Kidney epithelial cell (primary cell): Measurements from ENCODE around the gene CRLF3. TPM values are rescaled to one million over a fixed set of nuclear protein-coding genes. Genes with fewer than 3 reads are reported as not detected.
"Not testable (repeated sequence)": the region's sequence is repeated elsewhere in the genome, so short reads cannot be mapped to it uniquely, and the experiment has no call there.

Source experiments
- DNase-seq: peaks from one replicate; pipeline ENCODE4 v3.0.0-alpha.2; 2010; ENCODE audit warnings: low read depth
- H3K27me3 ChIP-seq: 2 replicates; pipeline ENCODE4 v1.6.0; 2011; ENCODE audit warnings: low read length; ENCODE audit not compliant: control insufficient read depth, insufficient read depth
- H3K36me3 ChIP-seq: 2 replicates; pipeline ENCODE4 v1.5.1; 2011; ENCODE audit warnings: low read length; ENCODE audit not compliant: control insufficient read depth, insufficient read depth
- H3K4me3 ChIP-seq: 2 replicates; pipeline ENCODE4 v1.5.1; 2011; ENCODE audit warnings: low read depth, mild to moderate bottlenecking, control low read depth, low read length
- CTCF ChIP-seq: IDR thresholded peaks from 2 replicates; pipeline ENCODE4 v1.5.1; 2011; ENCODE audit warnings: mild to moderate bottlenecking, moderate library complexity, low read length, control low read depth, inconsistent platforms; ENCODE audit not compliant: insufficient read depth, poor library complexity, severe bottlenecking
- total RNA-seq: library from RNA; depleted of rRNA; stranded (reverse); fragments of >200 nt; gene quantifications from 2 replicates; pipeline ENCODE4 v1.2.3, GENCODE V29; 2015

The CRLF3 gene
- total RNA-seq, 1 donor from 2014 or later = 11.7 TPM

- DNase-seq = no peak
- TF ChIP-seq CTCF = no peak
- Histone ChIP-seq H3K4me3 (no peak overlapping the region), H3K27me3 (no peaks in the 10 kb centered on the region), H3K36me3 (no peaks in the 10 kb centered on the region)
Observed at GRCh38 chr17:30794372-30794771, 30.1 kb downstream of the CRLF3 start.

GRCh38 chr17:30793282-30793977 lies 31.1 kb downstream of the CRLF3 start:
- TF ChIP-seq CTCF = no peak
- no peaks in the 10 kb centered on the region for H3K36me3 ChIP-seq
- H3K27me3 ChIP-seq = no peaks in the 10 kb centered on the region
- H3K4me3 ChIP-seq = no peak overlapping the region
- no peak for DNase-seq

GRCh38 chr17:30790279-30790678 lies 34.2 kb downstream of the CRLF3 start:
- TF ChIP-seq CTCF = no peak
- H3K4me3 ChIP-seq = no peak overlapping the region
- no peaks in the 10 kb centered on the region for H3K36me3 ChIP-seq
- DNase-seq = no peak
- no peaks in the 10 kb centered on the region for H3K27me3 ChIP-seq

GRCh38 chr17:30788918-30789317 lies 35.6 kb downstream of the CRLF3 start:
- DNase-seq = no peak
- H3K36me3 ChIP-seq = no peaks in the 10 kb centered on the region
- H3K4me3 ChIP-seq = no peak overlapping the region
- TF ChIP-seq CTCF = no peak
- H3K27me3 ChIP-seq = no peaks in the 10 kb centered on the region

GRCh38 chr17:30782206-30782605 lies 42.3 kb downstream of the CRLF3 start:
- no peak for DNase-seq
- no peak for TF ChIP-seq CTCF
- Histone ChIP-seq H3K27me3 (no peaks in the 10 kb centered on the region), H3K4me3 (no peak overlapping the region), H3K36me3 (no peaks in the 10 kb centered on the region)

GRCh38 chr17:30780343-30780742 lies 44.1 kb downstream of the CRLF3 start:
- Histone ChIP-seq H3K36me3 (no peaks in the 10 kb centered on the region), H3K4me3 (no peak overlapping the region), H3K27me3 (no peaks in the 10 kb centered on the region)
- no peak for DNase-seq
- TF ChIP-seq CTCF = no peak

GRCh38 chr17:30768771-30769170 lies 55.7 kb downstream of the CRLF3 start:
- not testable (repeated sequence) for H3K4me3 ChIP-seq, H3K27me3 ChIP-seq, H3K36me3 ChIP-seq, DNase-seq

- H3K36me3 ChIP-seq, DNase-seq, H3K4me3 ChIP-seq, H3K27me3 ChIP-seq: not testable (repeated sequence)
Observed at GRCh38 chr17:30767641-30768404, 56.7 kb downstream of the CRLF3 start.
